Caco-2 (cell line): ENCODE measurements around the gene TGFB2. TPM values are rescaled to one million over a fixed set of nuclear protein-coding genes. Genes with fewer than 3 reads are reported as not detected.

Experiments
- BruUV-seq: library from RNA; stranded (reverse); fragments of 400-500 nt; replicated peaks from 2 replicates; lab custom pipeline; 2021; lab: Mats Ljungman, UMichigan
- CTCF ChIA-PET: fragments of 300-600 bp; sonication (Branson Sonifier 250); formaldehyde crosslinking; loops from one replicate; lab custom pipeline; 2022; ENCODE audit warnings: antibody characterized with exemption; lab: Charles Lee
- POLR2A ChIA-PET: fragments of 300-600 bp; sonication (Branson Sonifier 250); formaldehyde crosslinking; loops from one replicate; lab custom pipeline; 2022; ENCODE audit warnings: antibody characterized with exemption; lab: Charles Lee
- DNase-seq, 2 experiments: peaks; one replicate each; pipeline versions ENCODE4 v3.0.0 to v3.0.0-alpha.2; 2020 to 2022
- H3K27me3 ChIP-seq: replicated peaks from 2 replicates; pipeline ENCODE4 v1.6.0; 2011; ENCODE audit warnings: low read length; ENCODE audit not compliant: control insufficient read depth, insufficient read depth
- H3K36me3 ChIP-seq: 2 replicates; pipeline ENCODE4 v1.5.1; 2011; ENCODE audit warnings: low read length; ENCODE audit not compliant: control insufficient read depth, insufficient read depth
- H3K4me1 ChIP-seq: fragments of 250-450 bp; sonication (Bioruptor Pico); 2 replicates; pipeline ENCODE4 v1.5.1; 2020; ENCODE audit warnings: mild to moderate bottlenecking
- H3K4me3 ChIP-seq: 2 replicates; pipeline ENCODE4 v1.5.1; 2011; ENCODE audit warnings: low read depth, mild to moderate bottlenecking, control low read depth, low read length
- H3K9me3 ChIP-seq: fragments of 250-450 bp; sonication (Bioruptor Pico); 2 replicates; pipeline ENCODE4 v1.5.1; 2020; ENCODE audit warnings: mild to moderate bottlenecking, moderate library complexity
- H3K27ac Mint-ChIP-seq: one replicate; pipeline ENCODE4 v1.8.0; 2022; ENCODE audit warnings: mixed read lengths; ENCODE audit not compliant: unreplicated experiment
- H3K27me3 Mint-ChIP-seq: one replicate; pipeline ENCODE4 v1.8.0; 2022; ENCODE audit warnings: mixed read lengths; ENCODE audit not compliant: insufficient read depth, unreplicated experiment
- H3K36me3 Mint-ChIP-seq: one replicate; pipeline ENCODE4 v1.8.0; 2022; ENCODE audit warnings: mild to moderate bottlenecking, mixed read lengths; ENCODE audit not compliant: insufficient read depth, unreplicated experiment
- H3K4me1 Mint-ChIP-seq: one replicate; pipeline ENCODE4 v1.8.0; 2022; ENCODE audit warnings: low read depth, mixed read lengths; ENCODE audit not compliant: unreplicated experiment
- H3K4me3 Mint-ChIP-seq: one replicate; pipeline ENCODE4 v1.8.0; 2022; ENCODE audit warnings: mild to moderate bottlenecking, moderate library complexity, mixed read lengths; ENCODE audit not compliant: unreplicated experiment
- H3K9me3 Mint-ChIP-seq: one replicate; pipeline ENCODE4 v1.8.0; 2022; ENCODE audit warnings: mixed read lengths; ENCODE audit not compliant: unreplicated experiment
- intact Hi-C: fragments of 100-400 bp; cut with micrococcal nuclease; formaldehyde crosslinking; loops from one replicate; pipeline ENCODE4 v1.10.0; 2022; ENCODE audit not compliant: unreplicated experiment
- total RNA-seq: library from RNA; stranded (reverse); gene quantifications from 2 replicates; pipeline ENCODE4 v1.2.3, GENCODE V29; 2022
- TF ChIP-seq, protein P1 (sequence below), 2 experiments: fragments of 200-600 bp in 1 of 2; IDR thresholded peaks; 1 replicate in 1 of 2; 2 replicates in 1 of 2; pipeline versions ENCODE4 v1.5.1 to v1.8.0; 2011 to 2022; ENCODE audit warnings: antibody characterized with exemption in 1 of 2, control low read depth in 1 of 2, inconsistent platforms in 1 of 2, low read depth in 1 of 2, low read length in 1 of 2, mild to moderate bottlenecking in 1 of 2, moderate library complexity in 1 of 2; ENCODE audit not compliant: insufficient read depth in 1 of 2, severe bottlenecking in 1 of 2, unreplicated experiment in 1 of 2

TGFB2 gene
- total RNA-seq, 1 experiment from 2014 or later: 14.2 TPM

DNA sequence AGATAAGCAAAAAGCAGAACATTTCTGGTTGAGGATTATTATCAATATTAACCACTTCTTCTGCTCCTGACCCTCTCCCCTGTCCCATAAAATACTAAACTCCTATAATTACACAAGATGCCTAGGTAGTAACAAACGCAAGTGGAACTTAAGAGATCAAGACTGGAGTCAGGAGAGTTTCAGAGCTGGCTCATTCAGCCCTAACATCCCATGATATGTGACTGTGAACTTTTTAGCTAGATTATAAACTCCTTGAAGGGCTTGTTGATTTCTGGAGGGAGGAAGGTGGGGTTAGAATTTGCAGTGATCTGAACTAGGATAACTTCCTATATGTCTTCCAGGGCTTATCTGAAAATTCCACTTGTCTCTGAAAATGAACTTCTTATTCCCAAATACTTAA, 130.6 kb downstream of the TGFB2 start:
- BruUV-seq: no TSS peak

DNA sequence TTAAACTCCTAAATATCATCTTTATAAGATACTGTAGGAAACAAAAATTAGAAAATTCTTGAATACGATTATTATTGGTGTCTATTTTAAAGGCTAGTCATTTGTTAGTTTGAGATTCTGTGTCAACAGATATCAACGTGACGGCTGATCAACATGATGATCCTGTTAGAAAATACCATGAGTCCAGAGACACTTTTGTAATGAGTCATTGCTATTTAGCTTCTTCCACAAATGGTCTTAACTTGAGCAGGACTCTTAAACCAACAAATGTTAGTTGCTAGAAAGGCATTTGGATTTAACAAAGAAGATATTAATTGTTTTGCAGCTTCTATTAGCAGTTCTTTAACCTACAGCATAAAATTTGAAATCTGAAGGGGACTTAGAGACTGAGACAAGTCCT, 131.2 kb downstream of the TGFB2 start:
- Mint-ChIP-seq H3K9me3 (no peaks in the 10 kb centered on the region), H3K4me3 (no peak overlapping the region), H3K27ac (peak overlapping the region; percentile 47), H3K27me3 (no peaks in the 10 kb centered on the region), H3K4me1 (peaks cover 22% of the 10 kb centered on the region), H3K36me3 (no peaks in the 10 kb centered on the region)
- no peak for DNase-seq
- Histone ChIP-seq H3K4me1 (peaks cover 39% of the 10 kb centered on the region), H3K4me3 (no peak overlapping the region), H3K36me3 (no peaks in the 10 kb centered on the region), H3K27me3 (no peaks in the 10 kb centered on the region), H3K9me3 (no peaks in the 10 kb centered on the region; the same call in 1 of the 2 replicates)
- intact Hi-C loops: no loop called here
- no TSS peak for BruUV-seq
- POLR2A ChIA-PET: no interaction called here
- CTCF ChIA-PET: no interaction called here
- TF ChIP-seq, protein P1, sequence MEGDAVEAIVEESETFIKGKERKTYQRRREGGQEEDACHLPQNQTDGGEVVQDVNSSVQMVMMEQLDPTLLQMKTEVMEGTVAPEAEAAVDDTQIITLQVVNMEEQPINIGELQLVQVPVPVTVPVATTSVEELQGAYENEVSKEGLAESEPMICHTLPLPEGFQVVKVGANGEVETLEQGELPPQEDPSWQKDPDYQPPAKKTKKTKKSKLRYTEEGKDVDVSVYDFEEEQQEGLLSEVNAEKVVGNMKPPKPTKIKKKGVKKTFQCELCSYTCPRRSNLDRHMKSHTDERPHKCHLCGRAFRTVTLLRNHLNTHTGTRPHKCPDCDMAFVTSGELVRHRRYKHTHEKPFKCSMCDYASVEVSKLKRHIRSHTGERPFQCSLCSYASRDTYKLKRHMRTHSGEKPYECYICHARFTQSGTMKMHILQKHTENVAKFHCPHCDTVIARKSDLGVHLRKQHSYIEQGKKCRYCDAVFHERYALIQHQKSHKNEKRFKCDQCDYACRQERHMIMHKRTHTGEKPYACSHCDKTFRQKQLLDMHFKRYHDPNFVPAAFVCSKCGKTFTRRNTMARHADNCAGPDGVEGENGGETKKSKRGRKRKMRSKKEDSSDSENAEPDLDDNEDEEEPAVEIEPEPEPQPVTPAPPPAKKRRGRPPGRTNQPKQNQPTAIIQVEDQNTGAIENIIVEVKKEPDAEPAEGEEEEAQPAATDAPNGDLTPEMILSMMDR (IDR thresholded peaks at IDR 0.05; ENCODE audit: insufficient read depth in 1 of 2, low read depth in 1 of 2, low read length in 1 of 2, severe bottlenecking in 1 of 2, unreplicated experiment in 1 of 2): no peak

More for the DNA sequence above, 130.6 kb downstream of the TGFB2 start:
- Mint-ChIP-seq H3K27ac (no peak overlapping the region), H3K4me3 (no peak overlapping the region), H3K27me3 (no peaks in the 10 kb centered on the region), H3K9me3 (no peaks in the 10 kb centered on the region), H3K36me3 (no peaks in the 10 kb centered on the region), H3K4me1 (peaks cover 20% of the 10 kb centered on the region)
- DNase-seq: no peak
- POLR2A ChIA-PET: no interaction called here
- Histone ChIP-seq H3K9me3 (no peaks in the 10 kb centered on the region; the same call in 1 of the 2 replicates), H3K4me1 (peaks cover 32% of the 10 kb centered on the region), H3K27me3 (no peaks in the 10 kb centered on the region), H3K36me3 (no peaks in the 10 kb centered on the region), H3K4me3 (no peak overlapping the region)
- TF ChIP-seq, protein P1 (IDR thresholded peaks at IDR 0.05; ENCODE audit: insufficient read depth in 1 of 2, low read depth in 1 of 2, low read length in 1 of 2, severe bottlenecking in 1 of 2, unreplicated experiment in 1 of 2): no peak
- intact Hi-C loops: no loop called here
- CTCF ChIA-PET: no interaction called here

DNA sequence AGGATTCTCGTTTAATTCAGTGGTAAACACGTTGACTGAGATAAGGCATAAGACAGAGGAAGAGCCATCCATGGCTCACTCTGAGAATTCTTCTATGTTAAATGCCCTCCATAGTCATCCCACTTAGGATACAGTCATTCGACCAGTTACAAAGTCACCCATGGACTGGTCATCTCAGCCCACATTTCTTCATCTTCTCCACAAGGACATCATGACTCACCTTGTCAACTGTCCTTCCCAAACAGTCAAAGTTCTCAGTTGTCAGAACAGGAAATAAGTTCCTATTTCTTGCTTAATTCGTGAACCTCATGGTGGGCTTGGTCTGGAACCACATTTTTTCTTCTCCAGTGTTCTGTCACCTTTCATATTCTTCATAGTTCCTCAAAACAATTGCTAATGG, 133.2 kb downstream of the TGFB2 start:
- H3K27me3 Mint-ChIP-seq: no peaks in the 10 kb centered on the region
- no peaks in the 10 kb centered on the region for H3K36me3 Mint-ChIP-seq
- intact Hi-C loops: no loop called here
- Histone ChIP-seq H3K27me3 (no peaks in the 10 kb centered on the region), H3K9me3 (no peaks in the 10 kb centered on the region; the same call in 1 of the 2 replicates), H3K4me3 (no peak overlapping the region), H3K36me3 (no peaks in the 10 kb centered on the region), H3K4me1 (peaks cover 40% of the 10 kb centered on the region)
- no peak for DNase-seq
- peaks cover 22% of the 10 kb centered on the region for H3K4me1 Mint-ChIP-seq
- TF ChIP-seq, protein P1 (IDR thresholded peaks at IDR 0.05; ENCODE audit: insufficient read depth in 1 of 2, low read depth in 1 of 2, low read length in 1 of 2, severe bottlenecking in 1 of 2, unreplicated experiment in 1 of 2): no peak
- ChIA-PET POLR2A (no interaction called here), CTCF (no interaction called here)
- no TSS peak for BruUV-seq
- no peak overlapping the region for H3K4me3 Mint-ChIP-seq
- no peaks in the 10 kb centered on the region for H3K9me3 Mint-ChIP-seq
- no peak overlapping the region for H3K27ac Mint-ChIP-seq
